HK-2 (cell line): ENCODE measurements around the gene PLCB1.
"Not testable (repeated sequence)": the region's sequence is repeated elsewhere in the genome, so short reads cannot be mapped to it uniquely, and the experiment has no call there.

ENCODE experiments used
- DNase-seq: peaks from one replicate; pipeline ENCODE4 v3.0.0-alpha.2; 2018; ENCODE audit not compliant: unreplicated experiment

PLCB1 gene

DNA sequence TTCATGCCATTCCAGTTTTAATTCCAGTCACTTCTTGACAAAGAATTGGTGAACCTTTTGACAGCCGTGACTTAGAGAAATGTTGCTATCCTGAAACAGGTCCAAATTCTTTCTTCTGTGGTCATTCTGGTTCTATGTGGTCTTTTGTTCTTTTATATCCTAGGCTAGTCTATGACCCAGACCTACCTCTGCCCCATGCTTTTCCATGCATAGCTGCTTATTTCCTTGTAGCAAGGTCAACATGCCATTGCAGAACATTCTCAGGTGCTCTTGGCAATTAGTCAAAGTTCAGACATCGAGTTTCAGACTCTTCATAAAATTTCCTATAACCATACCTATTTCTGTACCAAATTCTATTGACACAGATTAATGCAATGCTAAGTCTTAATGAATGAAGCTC is 202.6 kb downstream of the PLCB1 start:
- DNase-seq = no peak

DNA sequence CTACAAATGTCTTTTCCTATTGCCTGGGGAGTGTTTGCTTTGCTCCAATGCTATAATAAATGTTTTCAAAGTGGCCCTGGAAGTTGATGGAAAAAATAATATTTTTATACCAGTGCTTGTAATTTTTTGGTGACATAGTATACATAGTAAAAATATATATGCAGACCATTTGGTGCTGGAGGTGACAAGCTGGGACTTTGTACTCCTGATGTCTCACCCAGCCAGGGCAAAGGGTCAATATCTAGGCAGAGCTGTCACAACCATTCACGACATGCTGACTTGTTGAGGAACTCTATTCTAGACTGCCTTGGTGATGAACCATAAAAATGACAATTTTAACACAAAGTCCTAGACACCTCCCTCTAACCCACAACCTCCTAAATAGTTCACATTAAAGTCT is 203.0 kb downstream of the PLCB1 start:
- no peak for DNase-seq

DNA sequence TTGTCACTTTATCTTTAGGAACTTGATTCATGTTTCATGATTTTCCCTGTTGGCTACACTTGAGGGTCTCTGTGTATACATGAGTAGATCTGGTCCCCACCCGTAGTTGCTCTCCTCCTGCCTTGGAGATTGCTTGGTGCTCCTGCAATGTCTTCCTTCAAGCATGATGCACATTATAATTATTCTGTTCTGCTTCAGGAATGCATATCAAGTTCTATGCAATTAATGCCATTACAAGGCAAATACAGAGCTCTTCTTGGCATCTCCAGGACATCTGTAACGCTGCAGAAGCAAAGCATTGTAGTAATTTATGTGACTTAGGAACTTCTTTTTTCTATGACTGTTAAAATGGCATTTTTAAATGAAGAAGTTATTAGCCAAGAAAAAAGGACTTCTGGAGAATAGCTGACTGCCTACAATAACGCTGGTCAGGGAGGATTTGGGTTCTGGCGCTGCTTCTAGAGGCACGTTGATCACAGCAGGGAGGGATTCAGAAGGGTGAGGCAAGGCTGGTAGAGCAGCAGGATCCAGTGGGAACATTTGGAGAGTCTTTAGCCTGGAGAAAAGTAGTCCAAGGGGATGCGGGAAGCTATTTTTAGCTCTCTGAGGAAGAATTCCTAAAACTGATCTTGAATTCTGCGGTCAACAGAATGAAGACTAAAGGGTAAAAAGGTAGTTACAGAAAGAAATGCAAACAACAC is 203.6 kb downstream of the PLCB1 start:
- DNase-seq = no peak

DNA sequence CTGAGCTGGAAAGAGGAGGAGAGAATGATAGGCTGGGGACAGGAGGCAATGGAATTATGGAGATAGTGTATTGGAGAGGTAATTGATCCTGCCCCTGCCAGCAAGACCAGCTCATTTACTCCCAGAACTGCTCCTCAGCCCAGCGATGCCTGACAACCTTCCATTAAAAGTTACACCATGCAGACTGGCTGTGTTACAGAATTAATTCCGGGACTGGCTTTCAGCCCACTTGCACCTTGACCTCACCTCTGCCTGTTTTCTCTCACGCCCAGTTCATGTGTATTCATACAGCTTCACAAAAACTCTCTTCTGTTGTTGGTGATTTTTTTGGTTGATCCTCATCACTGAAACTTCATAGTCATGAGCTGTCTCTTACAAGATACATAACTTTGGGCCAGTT is 207.3 kb downstream of the PLCB1 start:
- DNase-seq = no peak

- no peak for DNase-seq
Observed at GRCh38 chr20:8342391-8342790, 210.3 kb downstream of the PLCB1 start.

DNA sequence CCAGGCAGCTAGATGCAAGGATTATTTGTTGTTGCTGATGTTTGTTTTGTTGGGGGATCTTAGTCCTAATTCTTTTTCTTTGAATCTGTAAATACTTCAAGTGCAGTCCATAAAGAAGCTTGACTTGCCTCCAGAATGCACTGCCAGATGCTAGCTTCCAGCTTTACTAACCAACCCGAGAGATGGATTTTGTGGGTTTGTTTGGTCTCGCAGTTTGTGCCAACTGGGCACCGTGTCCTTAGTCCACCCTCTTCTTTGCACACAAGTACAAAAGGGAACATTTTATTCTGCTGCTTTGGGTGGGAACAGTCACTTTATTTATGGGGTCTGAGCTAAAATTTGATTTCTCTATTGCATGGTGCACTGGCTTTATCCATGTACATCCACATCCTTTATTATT is 212.0 kb downstream of the PLCB1 start:
- no peak for DNase-seq

GRCh38 chr20:8344631-8345030 is 212.6 kb downstream of the PLCB1 start:
- DNase-seq = no peak

GRCh38 chr20:8346700-8347270 is 214.7 kb downstream of the PLCB1 start:
- no peak for DNase-seq

- not testable (repeated sequence) for DNase-seq
Observed at GRCh38 chr20:8350225-8350624, 218.2 kb downstream of the PLCB1 start.

GRCh38 chr20:8352486-8352885 is 220.4 kb downstream of the PLCB1 start:
- DNase-seq = no peak

- DNase-seq = no peak
Observed at GRCh38 chr20:8353512-8353911, 221.4 kb downstream of the PLCB1 start.

- DNase-seq = no peak
Observed at GRCh38 chr20:8355453-8355852, 223.4 kb downstream of the PLCB1 start.

DNA sequence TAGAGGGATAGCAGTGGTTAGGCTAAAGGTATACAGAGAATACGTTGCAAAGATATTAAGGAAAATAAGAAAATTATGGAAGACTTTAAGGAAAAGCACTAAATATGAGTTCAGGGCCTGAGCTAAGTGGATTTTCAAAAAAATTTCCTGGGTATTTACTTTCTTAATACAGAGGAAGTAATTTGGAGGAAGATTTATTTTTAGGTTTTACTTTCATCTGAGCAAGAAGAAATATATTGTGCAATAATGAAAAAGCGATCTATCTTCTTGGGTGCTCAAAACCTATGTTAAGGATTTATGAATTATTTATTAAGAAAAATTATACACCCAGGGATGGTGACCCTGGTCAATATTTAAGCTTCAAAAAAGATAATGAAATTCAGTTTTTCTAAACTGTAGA is 224.7 kb downstream of the PLCB1 start:
- no peak for DNase-seq

- no peak for DNase-seq
Observed at GRCh38 chr20:8357703-8358102, 225.6 kb downstream of the PLCB1 start.

GRCh38 chr20:8360035-8360434 is 228.0 kb downstream of the PLCB1 start:
- no peak for DNase-seq

DNA sequence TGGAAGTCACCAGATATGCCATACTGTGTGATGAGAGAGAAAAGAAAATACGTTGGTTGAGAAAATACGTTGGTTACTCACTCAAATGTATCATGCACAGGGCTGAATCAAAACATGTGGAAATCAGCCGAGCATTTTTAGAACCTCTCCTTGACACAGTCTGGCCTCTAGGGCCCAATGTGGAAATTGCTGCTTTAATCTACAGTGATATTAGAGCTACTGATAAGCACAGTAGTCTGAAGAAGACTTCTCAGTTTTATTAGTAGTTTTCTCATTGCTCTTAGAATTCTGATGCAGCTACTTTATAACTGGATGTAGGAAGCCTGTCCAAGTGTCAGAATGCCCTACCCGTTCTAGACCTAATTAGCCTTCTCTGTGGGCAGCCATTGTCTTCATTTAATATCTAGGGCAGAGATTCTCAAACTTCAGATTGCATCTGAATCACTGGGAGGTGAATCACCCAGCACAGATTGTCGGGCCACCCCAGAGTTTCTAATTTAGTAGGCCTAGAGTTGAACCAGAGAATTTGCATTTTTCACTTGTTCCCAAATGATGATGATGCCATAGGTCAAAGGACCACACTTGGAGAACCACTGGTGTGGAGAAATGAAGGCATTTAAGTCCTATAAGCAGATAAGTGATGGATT is 229.1 kb downstream of the PLCB1 start:
- no peak for DNase-seq

DNA sequence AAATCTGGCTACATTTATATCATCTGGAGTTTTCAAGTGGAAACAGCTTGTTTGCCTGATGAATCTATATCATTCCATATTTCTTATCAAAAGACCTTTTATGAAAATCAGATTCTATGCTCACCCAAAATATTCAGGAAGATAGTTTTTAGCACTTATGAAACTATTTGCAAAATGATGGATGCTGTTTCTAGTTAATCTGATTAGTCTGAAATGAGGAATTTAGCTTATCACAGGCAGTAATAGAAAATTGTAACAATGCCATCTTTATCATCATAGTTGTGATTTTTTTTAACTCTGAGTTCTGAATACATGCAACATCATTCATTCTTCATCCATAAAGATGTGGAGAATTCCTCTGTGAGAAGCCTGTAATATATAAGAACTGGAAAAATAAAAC is 229.7 kb downstream of the PLCB1 start:
- DNase-seq = no peak

DNA sequence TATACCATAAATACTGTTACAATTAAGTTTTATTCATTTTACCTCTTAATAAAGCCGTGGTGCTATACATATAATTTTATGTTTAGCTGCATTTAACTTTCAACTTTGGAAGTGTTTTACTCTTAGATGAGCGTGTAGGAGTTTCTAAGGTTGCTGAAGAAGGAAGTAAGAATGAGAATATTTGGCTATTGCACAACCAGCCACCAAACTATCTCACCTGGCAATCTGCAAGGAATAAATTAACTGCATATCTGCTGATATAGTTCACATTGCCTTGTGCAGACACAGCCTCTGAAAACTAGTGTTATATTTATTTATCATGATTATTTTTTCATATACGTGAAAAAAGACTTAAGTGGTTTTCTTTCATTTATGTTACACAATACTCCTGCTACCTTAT is 230.4 kb downstream of the PLCB1 start:
- DNase-seq = no peak

- DNase-seq = no peak
Observed at GRCh38 chr20:8363970-8364733, 232.1 kb downstream of the PLCB1 start.

GRCh38 chr20:8364734-8365078 is 232.6 kb downstream of the PLCB1 start:
- DNase-seq = no peak

GRCh38 chr20:8365634-8366033 is 233.6 kb downstream of the PLCB1 start:
- no peak for DNase-seq

- no peak for DNase-seq
Observed at GRCh38 chr20:8366303-8366923, 234.3 kb downstream of the PLCB1 start.
